PFSK-1 (cell line): ENCODE results near the gene ATG9A. TPM values are rescaled to one million over a fixed set of nuclear protein-coding genes. Genes with fewer than 3 reads are reported as not detected.

ENCODE experiments used
- FOXP2 ChIP-seq: optimal IDR thresholded peaks from 2 replicates; pipeline ENCODE3; 2011; ENCODE audit warnings: borderline replicate concordance, control low read depth, inconsistent platforms; ENCODE audit not compliant: insufficient read depth; ENCODE audit errors: extremely low read length, extremely low read depth
- POLR2AphosphoS5 ChIP-seq: IDR thresholded peaks from 2 replicates; pipeline ENCODE4 v1.6.1; 2012; ENCODE audit warnings: low read depth, mild to moderate bottlenecking, control low read depth, low read length, moderate library complexity
- SIN3A ChIP-seq: IDR thresholded peaks from 2 replicates; pipeline ENCODE4 v1.6.1; 2012; ENCODE audit warnings: mild to moderate bottlenecking, low read length, moderate library complexity, borderline replicate concordance; ENCODE audit not compliant: insufficient read depth
- TAF1 ChIP-seq: IDR thresholded peaks from 2 replicates; pipeline ENCODE4 v1.6.1; 2012; ENCODE audit warnings: low read length, control low read depth, borderline replicate concordance; ENCODE audit not compliant: insufficient read depth
- polyA plus RNA-seq: library from polyadenylated mRNA; unstranded; fragments of >200 nt; gene quantifications from one replicate; pipeline ENCODE4 v1.2.1, GENCODE V29; 2012; ENCODE audit warnings: low read depth, missing spikeins; ENCODE audit not compliant: insufficient read length
- TF ChIP-seq, protein P1 (sequence below), 2 experiments: IDR thresholded peaks; 2 replicates each; pipeline versions ENCODE4 v1.6.1 to v1.8.0; 2011 to 2012; ENCODE audit warnings: low read depth in 2 of 2, low read length in 2 of 2, control low read depth in 1 of 2, inconsistent platforms in 1 of 2, mild to moderate bottlenecking in 1 of 2, moderate library complexity in 1 of 2; ENCODE audit not compliant: insufficient read depth in 1 of 2

ATG9A gene, protein sequence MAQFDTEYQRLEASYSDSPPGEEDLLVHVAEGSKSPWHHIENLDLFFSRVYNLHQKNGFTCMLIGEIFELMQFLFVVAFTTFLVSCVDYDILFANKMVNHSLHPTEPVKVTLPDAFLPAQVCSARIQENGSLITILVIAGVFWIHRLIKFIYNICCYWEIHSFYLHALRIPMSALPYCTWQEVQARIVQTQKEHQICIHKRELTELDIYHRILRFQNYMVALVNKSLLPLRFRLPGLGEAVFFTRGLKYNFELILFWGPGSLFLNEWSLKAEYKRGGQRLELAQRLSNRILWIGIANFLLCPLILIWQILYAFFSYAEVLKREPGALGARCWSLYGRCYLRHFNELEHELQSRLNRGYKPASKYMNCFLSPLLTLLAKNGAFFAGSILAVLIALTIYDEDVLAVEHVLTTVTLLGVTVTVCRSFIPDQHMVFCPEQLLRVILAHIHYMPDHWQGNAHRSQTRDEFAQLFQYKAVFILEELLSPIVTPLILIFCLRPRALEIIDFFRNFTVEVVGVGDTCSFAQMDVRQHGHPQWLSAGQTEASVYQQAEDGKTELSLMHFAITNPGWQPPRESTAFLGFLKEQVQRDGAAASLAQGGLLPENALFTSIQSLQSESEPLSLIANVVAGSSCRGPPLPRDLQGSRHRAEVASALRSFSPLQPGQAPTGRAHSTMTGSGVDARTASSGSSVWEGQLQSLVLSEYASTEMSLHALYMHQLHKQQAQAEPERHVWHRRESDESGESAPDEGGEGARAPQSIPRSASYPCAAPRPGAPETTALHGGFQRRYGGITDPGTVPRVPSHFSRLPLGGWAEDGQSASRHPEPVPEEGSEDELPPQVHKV
- 63.9 TPM for polyA plus RNA-seq

DNA sequence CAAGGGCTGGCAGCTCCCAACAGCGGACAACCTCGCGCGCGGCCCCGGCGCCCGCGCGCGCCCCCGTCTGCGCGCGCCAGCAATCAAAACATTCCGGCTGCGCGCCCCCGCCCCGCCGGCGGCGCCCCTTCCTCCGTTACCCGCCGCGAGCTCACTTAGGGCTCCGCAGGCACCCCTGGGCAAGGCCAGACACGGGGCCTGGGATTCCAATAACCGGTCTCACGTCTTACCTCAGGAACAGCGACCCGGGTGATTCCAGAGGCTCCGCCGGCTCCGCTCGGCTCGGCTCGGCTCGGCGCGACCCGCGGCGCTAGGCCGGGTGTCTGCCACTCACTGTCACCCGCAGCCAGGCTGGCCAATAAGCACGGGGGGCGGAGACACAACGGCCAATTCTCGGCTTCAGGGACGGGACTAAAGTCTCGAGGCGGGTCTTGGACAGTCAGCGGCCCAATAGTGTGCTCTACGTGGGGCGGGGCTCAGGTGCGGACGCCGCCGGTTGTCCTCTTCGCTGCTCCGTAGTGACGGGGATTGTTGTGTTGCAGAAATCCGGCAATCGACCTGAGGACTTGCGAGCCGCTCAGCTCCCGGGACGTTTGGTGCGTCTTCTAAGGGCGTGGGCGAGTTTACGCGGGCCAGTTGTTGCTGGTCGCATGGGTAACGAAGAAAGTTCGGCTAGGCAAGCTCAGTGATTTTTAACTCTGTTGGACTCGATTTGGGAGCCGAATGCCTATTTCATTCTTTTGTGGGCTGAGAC lies at the start of gene ATG9A, which contains the start of gene ANKZF1:
Gene ATG9A, minus strand, starts transcription at position 332 of the 754 bp plus-strand sequence. CDS start 1,612 bp downstream, outside the sequence.
Gene ANKZF1, plus strand, starts transcription at position 502 of the 754 bp plus-strand sequence. CDS start 452 bp downstream, outside the sequence.
- TF ChIP-seq SIN3A (peak; percentile 87; the same call in 1 of the 2 replicates), TAF1 (peak; percentile 88; the same call in 1 of the 2 replicates), FOXP2 (peak; percentile 94), POLR2AphosphoS5 (peak; percentile 68)
- TF ChIP-seq, protein P1, sequence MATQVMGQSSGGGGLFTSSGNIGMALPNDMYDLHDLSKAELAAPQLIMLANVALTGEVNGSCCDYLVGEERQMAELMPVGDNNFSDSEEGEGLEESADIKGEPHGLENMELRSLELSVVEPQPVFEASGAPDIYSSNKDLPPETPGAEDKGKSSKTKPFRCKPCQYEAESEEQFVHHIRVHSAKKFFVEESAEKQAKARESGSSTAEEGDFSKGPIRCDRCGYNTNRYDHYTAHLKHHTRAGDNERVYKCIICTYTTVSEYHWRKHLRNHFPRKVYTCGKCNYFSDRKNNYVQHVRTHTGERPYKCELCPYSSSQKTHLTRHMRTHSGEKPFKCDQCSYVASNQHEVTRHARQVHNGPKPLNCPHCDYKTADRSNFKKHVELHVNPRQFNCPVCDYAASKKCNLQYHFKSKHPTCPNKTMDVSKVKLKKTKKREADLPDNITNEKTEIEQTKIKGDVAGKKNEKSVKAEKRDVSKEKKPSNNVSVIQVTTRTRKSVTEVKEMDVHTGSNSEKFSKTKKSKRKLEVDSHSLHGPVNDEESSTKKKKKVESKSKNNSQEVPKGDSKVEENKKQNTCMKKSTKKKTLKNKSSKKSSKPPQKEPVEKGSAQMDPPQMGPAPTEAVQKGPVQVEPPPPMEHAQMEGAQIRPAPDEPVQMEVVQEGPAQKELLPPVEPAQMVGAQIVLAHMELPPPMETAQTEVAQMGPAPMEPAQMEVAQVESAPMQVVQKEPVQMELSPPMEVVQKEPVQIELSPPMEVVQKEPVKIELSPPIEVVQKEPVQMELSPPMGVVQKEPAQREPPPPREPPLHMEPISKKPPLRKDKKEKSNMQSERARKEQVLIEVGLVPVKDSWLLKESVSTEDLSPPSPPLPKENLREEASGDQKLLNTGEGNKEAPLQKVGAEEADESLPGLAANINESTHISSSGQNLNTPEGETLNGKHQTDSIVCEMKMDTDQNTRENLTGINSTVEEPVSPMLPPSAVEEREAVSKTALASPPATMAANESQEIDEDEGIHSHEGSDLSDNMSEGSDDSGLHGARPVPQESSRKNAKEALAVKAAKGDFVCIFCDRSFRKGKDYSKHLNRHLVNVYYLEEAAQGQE (IDR thresholded peaks at IDR 0.05; ENCODE audit: insufficient read depth in 1 of 2, low read depth in 2 of 2, low read length in 2 of 2), result no peak

DNA sequence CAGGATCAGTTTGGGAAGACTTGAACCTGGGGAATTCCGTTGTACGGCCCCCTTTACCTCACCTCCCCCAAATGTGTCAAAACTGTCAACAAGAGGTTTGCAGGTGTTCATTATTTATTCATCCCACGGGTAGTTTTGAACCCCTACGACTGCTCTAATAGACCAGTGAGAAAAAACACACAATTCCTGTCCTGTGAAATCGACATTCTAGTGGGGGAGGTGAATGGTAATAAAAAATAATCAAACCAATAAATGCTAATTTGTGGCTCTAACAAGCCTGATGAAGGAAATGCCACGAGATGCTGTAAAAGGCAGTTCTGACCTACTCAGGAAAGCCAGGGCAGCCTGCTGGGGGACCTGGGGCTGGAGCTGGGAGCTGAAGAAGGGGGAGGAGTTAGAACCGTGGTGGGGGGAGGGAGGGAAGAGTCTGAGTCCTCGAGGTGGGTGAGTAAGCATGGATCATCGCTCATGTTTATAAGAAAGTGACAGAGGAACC lies 49.3 kb upstream of the ATG9A start:
- TF ChIP-seq, protein P1 (IDR thresholded peaks at IDR 0.05; ENCODE audit: insufficient read depth in 1 of 2, low read depth in 2 of 2, low read length in 2 of 2), result no peak
- TF ChIP-seq SIN3A, result no peak
- no peak for TF ChIP-seq TAF1
- no peak for TF ChIP-seq FOXP2
- no peak; the same call in 1 of the 2 replicates for TF ChIP-seq POLR2AphosphoS5

DNA sequence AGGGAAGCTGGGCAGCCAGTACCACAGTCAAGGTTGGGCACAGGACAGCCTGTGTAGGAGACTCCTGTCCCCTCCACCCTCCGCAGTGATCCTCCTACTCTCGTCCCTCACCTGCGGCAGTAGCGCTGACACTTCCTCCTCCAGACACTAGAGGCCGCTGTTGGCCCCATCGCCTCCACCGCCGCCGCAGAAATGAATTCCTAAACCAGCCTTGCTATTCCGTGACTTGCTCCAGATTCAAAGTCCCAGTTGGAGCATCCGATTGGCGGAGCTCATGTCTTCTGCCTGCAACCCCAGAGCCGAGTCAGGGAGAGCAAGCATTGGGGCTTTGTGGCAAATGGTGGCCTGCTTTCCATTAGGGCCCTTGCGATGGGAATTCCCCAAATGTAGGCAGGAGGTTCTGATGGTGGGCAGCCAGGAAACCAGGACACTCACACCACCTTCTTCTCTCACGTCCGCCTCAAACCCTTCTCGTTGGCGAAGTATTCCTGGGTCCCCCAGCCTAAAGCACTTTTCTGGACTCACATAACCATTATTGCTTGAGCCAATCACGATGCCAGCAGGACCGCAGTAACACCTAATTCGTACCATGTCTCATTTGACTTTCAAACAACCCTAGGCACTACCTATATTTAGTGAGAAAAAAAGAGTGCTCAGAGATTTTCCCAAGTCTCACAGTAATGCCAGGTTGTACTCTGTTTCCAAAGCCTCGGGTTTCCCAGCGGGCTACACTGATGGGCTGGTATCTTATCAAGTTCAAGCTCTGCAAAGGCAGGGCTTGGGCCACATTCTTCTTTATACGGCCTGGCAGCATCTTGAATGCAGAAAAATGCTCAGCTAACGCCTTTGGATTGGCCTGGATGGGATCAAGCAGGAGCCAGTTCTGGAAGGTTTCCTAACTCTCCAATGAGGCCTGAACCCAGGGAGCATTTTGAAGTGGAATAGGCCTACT lies 48.5 kb upstream of the ATG9A start:
- TF ChIP-seq FOXP2 (no peak), TAF1 (peak; percentile 44; the same call in 1 of the 2 replicates), SIN3A (no peak), POLR2AphosphoS5 (no peak)
- TF ChIP-seq, protein P1 (IDR thresholded peaks at IDR 0.05; ENCODE audit: insufficient read depth in 1 of 2, low read depth in 2 of 2, low read length in 2 of 2), result 0 out of 4 replicates have a peak, but pooled peaks of 1 of the 2 experiments have one; percentile 17
